ENCODE data around the gene KRTAP15-1. TPM values are rescaled to one million over a fixed set of nuclear protein-coding genes. Genes with fewer than 3 reads are reported as not detected.

Gene KRTAP15-1
- total RNA-seq, 1 experiment from 2014 or later: not detected

DNA sequence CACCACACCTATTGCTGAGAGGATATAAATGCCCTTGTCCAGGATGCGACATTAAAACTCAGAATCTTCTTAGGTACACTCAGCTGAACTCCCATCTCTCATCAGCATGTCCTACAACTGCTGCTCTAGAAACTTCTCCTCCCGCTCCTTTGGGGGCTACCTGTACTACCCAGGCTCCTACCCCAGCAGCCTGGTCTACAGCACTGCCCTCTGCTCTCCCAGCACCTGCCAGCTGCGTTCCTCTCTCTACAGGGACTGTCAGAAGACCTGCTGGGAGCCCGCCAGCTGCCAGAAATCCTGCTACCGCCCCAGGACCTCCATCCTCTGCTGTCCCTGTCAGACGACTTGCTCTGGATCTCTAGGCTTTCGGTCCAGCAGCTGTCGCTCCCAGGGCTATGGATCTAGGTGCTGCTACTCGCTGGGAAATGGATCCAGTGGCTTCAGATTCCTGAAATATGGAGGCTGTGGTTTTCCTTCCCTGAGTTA lies 9.9 kb upstream of the KRTAP15-1 start, which contains the start of gene KRTAP13-4:
Gene KRTAP13-4, plus strand, starts transcription at position 51 of the 486 bp plus-strand sequence. Its CDS starts 56 bp downstream, at position 107.
- no peak for DNase-seq
- Histone ChIP-seq H3T11ph (ENCODE audit: low read length) (no peak within 1 kb of the TSS), H3K23me2 (ENCODE audit: insufficient read length, low read depth, low read length, poor library complexity, severe bottlenecking) (no peaks in the 10 kb centered on the region), H3K27ac (ENCODE audit: insufficient read length, low read depth, low read length) (no peak within 1 kb of the TSS), H3K79me1 (ENCODE audit: insufficient read depth, low read depth, low read length, poor library complexity, severe bottlenecking) (no peaks in the 10 kb centered on the region), H4K20me1 (ENCODE audit: control insufficient read depth, insufficient read depth, insufficient read length) (no peaks in the 10 kb centered on the region), H2BK120ac (ENCODE audit: low read depth, low read length, poor library complexity, severe bottlenecking) (no peak within 1 kb of the TSS), H3K18ac (ENCODE audit: insufficient read length, low read depth, low read length) (no peak within 1 kb of the TSS), H3K9ac (ENCODE audit: extremely low read depth, insufficient read length, low read length) (no peak within 1 kb of the TSS), H3K14ac (ENCODE audit: insufficient read depth, low read length) (no peak within 1 kb of the TSS), H2BK5ac (ENCODE audit: insufficient read length, low read length) (no peak within 1 kb of the TSS), H3K23ac (ENCODE audit: insufficient read length, low read depth, low read length) (no peak within 1 kb of the TSS), H2AFZ (ENCODE audit: low read length) (no peak within 1 kb of the TSS), H3K4me2 (ENCODE audit: insufficient read depth, insufficient read length, low read length) (no peak within 1 kb of the TSS), H4K5ac (ENCODE audit: insufficient read length, low read depth, low read length) (no peak within 1 kb of the TSS), H4K91ac (ENCODE audit: insufficient read length, low read depth, low read length) (no peak within 1 kb of the TSS), H3K4me1 (ENCODE audit: insufficient read depth, low read length) (no peaks in the 10 kb centered on the region; the same call in 1 of the 2 replicates), H3K4ac (ENCODE audit: low read depth, low read length) (no peak within 1 kb of the TSS), H4K8ac (replicated peaks; ENCODE audit: insufficient read length, low read depth, low read length) (no peak within 1 kb of the TSS), H3K79me2 (ENCODE audit: insufficient read depth, low read length) (no peaks in the 10 kb centered on the region), H2BK20ac (ENCODE audit: low read depth, low read length, poor library complexity, severe bottlenecking) (no peak within 1 kb of the TSS), H2BK15ac (ENCODE audit: low read depth, low read length) (no peak within 1 kb of the TSS; the same call in 1 of the 2 replicates), H3K9me3 (ENCODE audit: control insufficient read depth, low read depth, low read length) (no peaks in the 10 kb centered on the region), H3K56ac (ENCODE audit: insufficient read length, low read depth, low read length) (no peak within 1 kb of the TSS), H2BK12ac (ENCODE audit: insufficient read length, low read depth, low read length) (no peak within 1 kb of the TSS), H2AK5ac (ENCODE audit: insufficient read length, low read length) (no peak within 1 kb of the TSS), H3K27me3 (ENCODE audit: insufficient read depth, low read length) (no peaks in the 10 kb centered on the region)
- Mint-ChIP-seq H3K4me3 (no peak within 1 kb of the TSS), H3K27me3 (ENCODE audit: low read depth) (no peaks in the 10 kb centered on the region), H3K27ac (peak within 1 kb of the TSS in 1 of 3 experiments; percentile 49; a peak in 1 of 7 replicates), H3K36me3 (ENCODE audit: insufficient read depth in 1 of 3, low read depth in 3 of 3) (peaks cover 0 to 9% (median 4%) of the 10 kb centered on the region in 3 experiments; a peak in 4 of 7 replicates), H3K9me3 (peaks cover 2% of the 10 kb centered on the region in 2 experiments; a peak in 2 of 5 replicates), H3K4me1 (peaks cover 36 to 40% of the 10 kb centered on the region in 2 experiments)
- WGBS (ENCODE audit: extremely low coverage, insufficient read length, low lambda C conversion rate): no CpG with 5 or more reads among the region's 9 CpGs
- TF ChIP-seq CTCF (conservative IDR thresholded peaks at IDR 0.05): no peak

Measured in H9 (cell line).